Right atrium auricular region (tissue), 2 donors: ENCODE data around the gene UNC5C. TPM values are rescaled to one million over a fixed set of nuclear protein-coding genes. Genes with fewer than 3 reads are reported as not detected.

Source experiments
- DNase-seq: peaks from one replicate; pipeline ENCODE4 v3.0.0-alpha.2; 2019; ENCODE audit warnings: low spot score
- H3K27ac ChIP-seq, 2 donors: fragments of 200-600 bp; sonication (generic); 1 replicate in 1 of 2; 2 replicates in 1 of 2; pipeline ENCODE4 v1.5.1; 2016 to 2019
- H3K27me3 ChIP-seq, 2 donors: fragments of 200-600 bp; sonication (generic); one replicate each; pipeline versions ENCODE4 v1.5.1 to v1.6.0; 2017 to 2019
- H3K36me3 ChIP-seq: fragments of 200-600 bp; sonication (generic); one replicate; pipeline ENCODE4 v1.5.1; 2016
- H3K4me1 ChIP-seq, 2 donors: fragments of 200-600 bp; sonication (generic); one replicate each; pipeline versions ENCODE4 v1.5.1 to v1.6.0; 2017 to 2019
- H3K4me3 ChIP-seq, 2 donors: fragments of 200-600 bp; sonication (generic); 1 replicate in 1 of 2; 2 replicates in 1 of 2; pipeline ENCODE4 v1.5.1; 2017 to 2019; ENCODE audit warnings: mild to moderate bottlenecking in 1 of 2, moderate library complexity in 1 of 2
- H3K9me3 ChIP-seq, 2 donors: fragments of 200-600 bp; sonication (generic); one replicate each; pipeline ENCODE4 v1.5.1; 2019
- CTCF ChIP-seq, 2 donors: fragments of 200-600 bp; sonication (generic); IDR thresholded peaks; one replicate each; pipeline ENCODE4 v1.5.1; 2019; ENCODE audit warnings: antibody characterized with exemption in 2 of 2
- total RNA-seq, 2 donors: library from RNA; depleted of rRNA; stranded (reverse); fragments of >200 nt; gene quantifications; one replicate each; pipeline ENCODE4 v1.1.0, GENCODE V29; 2016

Gene UNC5C
- total RNA-seq, 2 donors from 2014 or later = 3.8 to 4.6 TPM

DNA sequence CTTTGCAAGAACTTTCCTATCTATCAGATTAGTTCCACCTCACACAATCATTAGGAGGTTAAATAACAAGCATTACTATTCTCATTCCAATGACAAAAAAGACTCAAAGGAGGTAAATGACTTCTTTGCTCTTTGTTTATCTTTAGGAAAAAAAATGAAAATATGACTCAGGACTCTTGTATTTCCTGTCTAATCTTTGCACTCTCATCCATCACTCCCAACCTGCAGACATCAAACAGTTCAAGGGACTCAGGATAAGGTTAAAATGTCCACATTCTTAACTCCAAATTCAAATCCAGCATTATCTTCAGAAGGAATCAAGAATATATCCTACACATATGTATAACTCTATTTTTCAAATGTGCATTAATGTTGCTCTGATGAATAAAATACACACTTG, 139.6 kb downstream of the UNC5C start:
- TF ChIP-seq CTCF (IDR thresholded peaks at IDR 0.05) = no peak
- no peaks in the 10 kb centered on the region for H3K9me3 ChIP-seq
- no peak overlapping the region for H3K4me3 ChIP-seq
- no peak for DNase-seq
- no peak overlapping the region for H3K27ac ChIP-seq
- H3K4me1 ChIP-seq = no peaks in the 10 kb centered on the region
- no peaks in the 10 kb centered on the region for H3K36me3 ChIP-seq
- no peaks in the 10 kb centered on the region for H3K27me3 ChIP-seq

DNA sequence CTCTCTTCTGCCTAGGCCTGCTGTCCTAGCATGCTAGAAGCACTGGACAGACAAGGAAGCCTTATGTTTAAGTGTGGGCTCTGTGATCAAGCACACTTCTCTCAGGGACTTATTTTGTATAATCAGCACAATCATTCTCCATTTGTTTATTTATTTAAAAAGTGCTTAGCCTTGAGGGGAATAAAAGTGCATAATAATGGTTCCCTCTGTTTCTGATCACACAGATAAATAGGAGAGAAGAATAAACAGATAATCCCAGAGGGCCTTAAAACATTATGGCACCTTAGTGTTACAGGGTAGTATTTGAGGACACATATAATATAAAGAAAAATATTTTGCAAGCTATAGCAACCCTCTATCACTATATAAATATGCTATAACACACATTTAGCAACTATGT, 146.5 kb downstream of the UNC5C start:
- H3K4me1 ChIP-seq = no peaks in the 10 kb centered on the region
- DNase-seq = no peak
- no peak for TF ChIP-seq CTCF (IDR thresholded peaks at IDR 0.05)
- no peaks in the 10 kb centered on the region for H3K27me3 ChIP-seq
- no peaks in the 10 kb centered on the region for H3K36me3 ChIP-seq
- H3K9me3 ChIP-seq = no peaks in the 10 kb centered on the region
- no peak overlapping the region for H3K27ac ChIP-seq
- H3K4me3 ChIP-seq = no peak overlapping the region

GRCh38 chr4:95398217-95398616, 150.6 kb downstream of the UNC5C start:
- no peaks in the 10 kb centered on the region for H3K27me3 ChIP-seq
- no peaks in the 10 kb centered on the region for H3K9me3 ChIP-seq
- H3K36me3 ChIP-seq = no peaks in the 10 kb centered on the region
- H3K27ac ChIP-seq = no peak overlapping the region
- H3K4me3 ChIP-seq = no peak overlapping the region
- no peak for TF ChIP-seq CTCF (IDR thresholded peaks at IDR 0.05)
- no peak for DNase-seq
- H3K4me1 ChIP-seq = no peaks in the 10 kb centered on the region

- no peaks in the 10 kb centered on the region for H3K4me1 ChIP-seq
- H3K4me3 ChIP-seq = no peak overlapping the region
- no peaks in the 10 kb centered on the region for H3K9me3 ChIP-seq
- H3K36me3 ChIP-seq = no peaks in the 10 kb centered on the region
- no peaks in the 10 kb centered on the region for H3K27me3 ChIP-seq
- no peak for DNase-seq
- no peak for TF ChIP-seq CTCF (IDR thresholded peaks at IDR 0.05)
- no peak overlapping the region for H3K27ac ChIP-seq
Observed at GRCh38 chr4:95394752-95395306, 153.9 kb downstream of the UNC5C start.

- Histone ChIP-seq H3K27me3 (no peaks in the 10 kb centered on the region), H3K27ac (no peak overlapping the region), H3K9me3 (no peaks in the 10 kb centered on the region), H3K36me3 (no peaks in the 10 kb centered on the region), H3K4me3 (no peak overlapping the region), H3K4me1 (no peaks in the 10 kb centered on the region)
- no peak for TF ChIP-seq CTCF (IDR thresholded peaks at IDR 0.05)
- DNase-seq = no peak
Observed at GRCh38 chr4:95393821-95394220, 155.0 kb downstream of the UNC5C start.

GRCh38 chr4:95388911-95389310, 159.9 kb downstream of the UNC5C start:
- H3K36me3 ChIP-seq = no peaks in the 10 kb centered on the region
- TF ChIP-seq CTCF (IDR thresholded peaks at IDR 0.05) = no peak
- H3K9me3 ChIP-seq = no peaks in the 10 kb centered on the region
- no peaks in the 10 kb centered on the region for H3K4me1 ChIP-seq
- no peak for DNase-seq
- H3K27ac ChIP-seq = no peak overlapping the region
- no peak overlapping the region for H3K4me3 ChIP-seq
- H3K27me3 ChIP-seq = no peaks in the 10 kb centered on the region
